Measurements from ENCODE around the gene SPDEF. TPM values are rescaled to one million over a fixed set of nuclear protein-coding genes. Genes with fewer than 3 reads are reported as not detected.

The SPDEF gene
- polyA plus RNA-seq, 3 donors = 0.05 TPM; not detected in 2

DNA sequence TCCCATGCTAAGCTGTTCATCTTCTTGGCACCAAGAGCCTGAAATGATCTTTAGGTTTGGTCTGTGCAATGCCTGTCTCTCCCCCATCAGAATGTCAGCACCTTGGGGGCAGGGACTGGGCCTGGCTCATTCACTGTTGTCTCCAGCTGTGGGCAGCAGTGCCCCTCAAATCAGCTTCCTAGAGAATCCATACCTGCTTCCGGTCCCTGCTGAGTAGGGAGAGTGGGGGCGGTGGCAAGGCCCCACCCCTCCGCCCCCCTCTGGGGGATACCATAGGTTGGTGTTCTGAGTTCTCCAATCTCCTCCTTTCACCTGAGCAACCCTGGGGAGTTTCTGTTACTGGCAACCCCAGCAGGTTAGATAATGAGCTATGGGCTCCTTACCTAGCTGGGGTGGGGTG, 19.2 kb upstream of the SPDEF start:
- H3K4me3 ChIP-seq (replicated peaks in 1 of 3; ENCODE audit: low read depth in 2 of 3, low read length in 3 of 3) = no peak overlapping the region
- peaks cover 4 to 6% (median 5%) of the 10 kb centered on the region in 3 donors for H3K27me3 Mint-ChIP-seq (ENCODE audit: low read depth in 3 of 3)
- H2AFZ ChIP-seq (ENCODE audit: insufficient read depth, low read depth, low read length, poor library complexity, severe bottlenecking) = no peak overlapping the region
- H3K79me2 ChIP-seq (ENCODE audit: insufficient read depth, low read length) = no peaks in the 10 kb centered on the region
- H3K36me3 Mint-ChIP-seq = no peaks in the 10 kb centered on the region
- peaks cover 9% of the 10 kb centered on the region for H3K4me1 Mint-ChIP-seq
- no peak overlapping the region for H3K27ac Mint-ChIP-seq
- intact Hi-C loops (cut with micrococcal nuclease) = no loop called here
- DNase-seq = no peak
- H3K4me2 ChIP-seq (replicated peaks; ENCODE audit: extremely low read depth, low read length, poor library complexity, severe bottlenecking) = no peak overlapping the region
- H3K27ac ChIP-seq (ENCODE audit: low read depth in 1 of 2, low read length in 2 of 2) = no peak overlapping the region
- no peak overlapping the region for H3K4me3 Mint-ChIP-seq
- H4K20me1 ChIP-seq (ENCODE audit: insufficient read depth, low read length) = no peaks in the 10 kb centered on the region
- no peaks in the 10 kb centered on the region for H3K27me3 ChIP-seq (ENCODE audit: control insufficient read depth in 2 of 2, insufficient read depth in 2 of 2, low read length in 2 of 2)
- H3K36me3 ChIP-seq (replicated peaks in 1 of 2; ENCODE audit: control insufficient read depth in 1 of 2, insufficient read depth in 2 of 2, low read length in 2 of 2) = no peaks in the 10 kb centered on the region
- H3K9me3 ChIP-seq (replicated peaks in 1 of 2; ENCODE audit: control insufficient read depth in 1 of 2, insufficient read depth in 1 of 2, low read length in 2 of 2) = no peaks in the 10 kb centered on the region
- H3K9me3 Mint-ChIP-seq = no peaks in the 10 kb centered on the region
- TF ChIP-seq, protein P1, sequence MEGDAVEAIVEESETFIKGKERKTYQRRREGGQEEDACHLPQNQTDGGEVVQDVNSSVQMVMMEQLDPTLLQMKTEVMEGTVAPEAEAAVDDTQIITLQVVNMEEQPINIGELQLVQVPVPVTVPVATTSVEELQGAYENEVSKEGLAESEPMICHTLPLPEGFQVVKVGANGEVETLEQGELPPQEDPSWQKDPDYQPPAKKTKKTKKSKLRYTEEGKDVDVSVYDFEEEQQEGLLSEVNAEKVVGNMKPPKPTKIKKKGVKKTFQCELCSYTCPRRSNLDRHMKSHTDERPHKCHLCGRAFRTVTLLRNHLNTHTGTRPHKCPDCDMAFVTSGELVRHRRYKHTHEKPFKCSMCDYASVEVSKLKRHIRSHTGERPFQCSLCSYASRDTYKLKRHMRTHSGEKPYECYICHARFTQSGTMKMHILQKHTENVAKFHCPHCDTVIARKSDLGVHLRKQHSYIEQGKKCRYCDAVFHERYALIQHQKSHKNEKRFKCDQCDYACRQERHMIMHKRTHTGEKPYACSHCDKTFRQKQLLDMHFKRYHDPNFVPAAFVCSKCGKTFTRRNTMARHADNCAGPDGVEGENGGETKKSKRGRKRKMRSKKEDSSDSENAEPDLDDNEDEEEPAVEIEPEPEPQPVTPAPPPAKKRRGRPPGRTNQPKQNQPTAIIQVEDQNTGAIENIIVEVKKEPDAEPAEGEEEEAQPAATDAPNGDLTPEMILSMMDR (IDR thresholded peaks at IDR 0.05) = no peak
- no peaks in the 10 kb centered on the region for H3K4me1 ChIP-seq (ENCODE audit: control insufficient read depth in 1 of 2, insufficient read depth in 2 of 2, low read length in 2 of 2)
- H3K9ac ChIP-seq (ENCODE audit: insufficient read depth, low read length, poor library complexity, severe bottlenecking) = no peak overlapping the region
- no CpG with 5 or more reads among the region's 3 CpGs for WGBS (ENCODE audit: insufficient coverage)

- Mint-ChIP-seq H3K27ac (no peak overlapping the region), H3K27me3 (ENCODE audit: low read depth in 3 of 3) (peaks cover 4 to 6% (median 5%) of the 10 kb centered on the region in 3 donors), H3K4me1 (peaks cover 9% of the 10 kb centered on the region), H3K9me3 (no peaks in the 10 kb centered on the region), H3K36me3 (no peaks in the 10 kb centered on the region), H3K4me3 (no peak overlapping the region)
- Histone ChIP-seq H3K4me1 (ENCODE audit: control insufficient read depth in 1 of 2, insufficient read depth in 2 of 2, low read length in 2 of 2) (no peaks in the 10 kb centered on the region), H3K27me3 (ENCODE audit: control insufficient read depth in 2 of 2, insufficient read depth in 2 of 2, low read length in 2 of 2) (no peaks in the 10 kb centered on the region), H3K27ac (ENCODE audit: low read depth in 1 of 2, low read length in 2 of 2) (no peak overlapping the region), H3K9me3 (replicated peaks in 1 of 2; ENCODE audit: control insufficient read depth in 1 of 2, insufficient read depth in 1 of 2, low read length in 2 of 2) (no peaks in the 10 kb centered on the region), H3K79me2 (ENCODE audit: insufficient read depth, low read length) (no peaks in the 10 kb centered on the region), H3K4me3 (replicated peaks in 1 of 3; ENCODE audit: low read depth in 2 of 3, low read length in 3 of 3) (no peak overlapping the region), H2AFZ (ENCODE audit: insufficient read depth, low read depth, low read length, poor library complexity, severe bottlenecking) (no peak overlapping the region), H3K4me2 (replicated peaks; ENCODE audit: extremely low read depth, low read length, poor library complexity, severe bottlenecking) (no peak overlapping the region), H4K20me1 (ENCODE audit: insufficient read depth, low read length) (no peaks in the 10 kb centered on the region), H3K36me3 (replicated peaks in 1 of 2; ENCODE audit: control insufficient read depth in 1 of 2, insufficient read depth in 2 of 2, low read length in 2 of 2) (no peaks in the 10 kb centered on the region), H3K9ac (ENCODE audit: insufficient read depth, low read length, poor library complexity, severe bottlenecking) (no peak overlapping the region)
- TF ChIP-seq, protein P1 (IDR thresholded peaks at IDR 0.05) = no peak
- intact Hi-C loops (cut with micrococcal nuclease) = no loop called here
- no peak for DNase-seq
- WGBS (ENCODE audit: insufficient coverage) = 93% methylated on average over 5 of the region's 10 CpGs
These were observed 18.6 kb upstream of the SPDEF start for GRCh38 chr6:34574647-34575293.

Measured in CD14-positive monocyte (primary cell).